H9 (cell line): Measurements from ENCODE around the gene SF3B3. TPM values are rescaled to one million over a fixed set of nuclear protein-coding genes. Genes with fewer than 3 reads are reported as not detected.

Experiments used
- DNase-seq: peaks from one replicate; pipeline ENCODE4 v3.0.0-alpha.2; 2017
- H2AFZ ChIP-seq: one replicate; pipeline ENCODE4 v1.6.1; 2013; ENCODE audit warnings: mild to moderate bottlenecking, low read length, control low read depth, moderate library complexity
- H2AK5ac ChIP-seq: 2 replicates; pipeline ENCODE4 v1.6.1; 2013; ENCODE audit warnings: low read length, control low read depth, mixed read lengths; ENCODE audit not compliant: insufficient read length
- H2BK120ac ChIP-seq: one replicate; pipeline ENCODE4 v1.6.1; 2013; ENCODE audit warnings: low read depth, mild to moderate bottlenecking, low read length, control low read depth, inconsistent platforms; ENCODE audit not compliant: poor library complexity, severe bottlenecking
- H2BK12ac ChIP-seq: 2 replicates; pipeline ENCODE4 v1.6.1; 2013; ENCODE audit warnings: low read length, control low read depth, mixed read lengths, low read depth; ENCODE audit not compliant: insufficient read length
- H2BK15ac ChIP-seq: 2 replicates; pipeline ENCODE4 v1.6.1; 2013; ENCODE audit warnings: low read depth, low read length, control low read depth
- H2BK20ac ChIP-seq: one replicate; pipeline ENCODE4 v1.6.1; 2013; ENCODE audit warnings: low read depth, mild to moderate bottlenecking, low read length, control low read depth, inconsistent platforms; ENCODE audit not compliant: poor library complexity, severe bottlenecking
- H2BK5ac ChIP-seq: 2 replicates; pipeline ENCODE4 v1.6.1; 2013; ENCODE audit warnings: low read length, control low read depth, mixed read lengths; ENCODE audit not compliant: insufficient read length
- H3K14ac ChIP-seq: 2 replicates; pipeline ENCODE4 v1.6.1; 2013; ENCODE audit warnings: low read length, control low read depth; ENCODE audit not compliant: insufficient read depth
- H3K18ac ChIP-seq: 2 replicates; pipeline ENCODE4 v1.6.1; 2013; ENCODE audit warnings: low read depth, mild to moderate bottlenecking, mixed read lengths, low read length, control low read depth; ENCODE audit not compliant: insufficient read length
- H3K23ac ChIP-seq: 2 replicates; pipeline ENCODE4 v1.6.1; 2013; ENCODE audit warnings: low read length, control low read depth, mixed read lengths, low read depth; ENCODE audit not compliant: insufficient read length
- H3K23me2 ChIP-seq: 2 replicates; pipeline ENCODE4 v1.6.1; 2013; ENCODE audit warnings: low read depth, mild to moderate bottlenecking, mixed read lengths, low read length, control low read depth; ENCODE audit not compliant: insufficient read length, poor library complexity, severe bottlenecking
- H3K27ac ChIP-seq: 2 replicates; pipeline ENCODE4 v1.5.1; 2013; ENCODE audit warnings: low read length, control low read depth, mixed read lengths, low read depth; ENCODE audit not compliant: insufficient read length
- H3K27me3 ChIP-seq: 2 replicates; pipeline ENCODE4 v1.6.1; 2013; ENCODE audit warnings: low read length, control low read depth, inconsistent platforms; ENCODE audit not compliant: insufficient read depth
- H3K4ac ChIP-seq: 2 replicates; pipeline ENCODE4 v1.6.1; 2013; ENCODE audit warnings: low read depth, mild to moderate bottlenecking, control low read depth, inconsistent platforms, low read length, moderate library complexity
- H3K4me1 ChIP-seq: 2 replicates; pipeline ENCODE4 v1.6.1; 2013; ENCODE audit warnings: low read length, control low read depth, inconsistent platforms; ENCODE audit not compliant: insufficient read depth
- H3K4me2 ChIP-seq: 2 replicates; pipeline ENCODE4 v1.6.1; 2013; ENCODE audit warnings: low read length, control low read depth, mixed read lengths; ENCODE audit not compliant: insufficient read length, insufficient read depth
- H3K56ac ChIP-seq: 2 replicates; pipeline ENCODE4 v1.6.1; 2013; ENCODE audit warnings: low read depth, mild to moderate bottlenecking, mixed read lengths, low read length, control low read depth; ENCODE audit not compliant: insufficient read length
- H3K79me1 ChIP-seq: 2 replicates; pipeline ENCODE4 v1.6.1; 2013; ENCODE audit warnings: low read depth, mild to moderate bottlenecking, moderate library complexity, low read length, control low read depth, inconsistent platforms; ENCODE audit not compliant: insufficient read depth, poor library complexity, severe bottlenecking
- H3K79me2 ChIP-seq: 2 replicates; pipeline ENCODE4 v1.6.1; 2013; ENCODE audit warnings: low read length, control low read depth, inconsistent platforms; ENCODE audit not compliant: insufficient read depth
- H3K9ac ChIP-seq: 2 replicates; pipeline ENCODE4 v1.6.1; 2013; ENCODE audit warnings: low read length, control low read depth, mixed read lengths; ENCODE audit not compliant: insufficient read length; ENCODE audit errors: extremely low read depth
- H3K9me3 ChIP-seq: one replicate; pipeline ENCODE4 v1.6.1; 2013; ENCODE audit warnings: low read depth, low read length, inconsistent platforms; ENCODE audit not compliant: control insufficient read depth
- H3T11ph ChIP-seq: one replicate; pipeline ENCODE4 v1.6.1; 2013; ENCODE audit warnings: mild to moderate bottlenecking, low read length, control low read depth, inconsistent platforms
- H4K20me1 ChIP-seq: one replicate; pipeline ENCODE4 v1.6.1; 2013; ENCODE audit not compliant: control insufficient read depth, insufficient read length, insufficient read depth
- H4K5ac ChIP-seq: 2 replicates; pipeline ENCODE4 v1.6.1; 2013; ENCODE audit warnings: low read depth, mild to moderate bottlenecking, mixed read lengths, low read length, control low read depth; ENCODE audit not compliant: insufficient read length
- H4K8ac ChIP-seq: replicated peaks from 2 replicates; pipeline ENCODE4 v1.6.1; 2013; ENCODE audit warnings: low read length, control low read depth, mixed read lengths, low read depth; ENCODE audit not compliant: insufficient read length
- H4K91ac ChIP-seq: 2 replicates; pipeline ENCODE4 v1.6.1; 2013; ENCODE audit warnings: low read depth, mild to moderate bottlenecking, moderate library complexity, mixed read lengths, low read length, control low read depth; ENCODE audit not compliant: insufficient read length
- H3K27ac Mint-ChIP-seq, 3 experiments: 2 replicates in 2 of 3; 3 replicates in 1 of 3; pipeline ENCODE4 v1.8.0; 2020 to 2021; ENCODE audit warnings: mixed read lengths in 3 of 3, mild to moderate bottlenecking in 1 of 3, moderate library complexity in 1 of 3
- H3K27me3 Mint-ChIP-seq: 2 replicates; pipeline ENCODE4 v1.8.0; 2021; ENCODE audit warnings: low read depth, mild to moderate bottlenecking, moderate library complexity, mixed read lengths
- H3K36me3 Mint-ChIP-seq, 3 experiments: 2 replicates in 2 of 3; 3 replicates in 1 of 3; pipeline ENCODE4 v1.8.0; 2020 to 2021; ENCODE audit warnings: low read depth in 3 of 3, mixed read lengths in 3 of 3; ENCODE audit not compliant: insufficient read depth in 1 of 3
- H3K4me1 Mint-ChIP-seq, 2 experiments: 2 replicates each; pipeline ENCODE4 v1.8.0; 2020; ENCODE audit warnings: mixed read lengths in 2 of 2
- H3K4me3 Mint-ChIP-seq, 2 experiments: 2 replicates in 1 of 2; 3 replicates in 1 of 2; pipeline ENCODE4 v1.8.0; 2020 to 2021; ENCODE audit warnings: mild to moderate bottlenecking in 2 of 2, mixed read lengths in 2 of 2, moderate library complexity in 1 of 2
- H3K9me3 Mint-ChIP-seq, 2 experiments: 2 replicates in 1 of 2; 3 replicates in 1 of 2; pipeline ENCODE4 v1.8.0; 2020; ENCODE audit warnings: mild to moderate bottlenecking in 2 of 2, mixed read lengths in 2 of 2, moderate library complexity in 1 of 2
- CTCF ChIP-seq: fragments of 200-600 bp; sonication (generic); conservative IDR thresholded peaks from 3 replicates; pipeline ENCODE4 v1.8.0; 2021; ENCODE audit warnings: antibody characterized with exemption, mild to moderate bottlenecking
- WGBS: extraction: QIAGEN DNeasy Blood & Tissue Kit; methylation state at CpG from one replicate; pipeline ENCODE4 v1.1.7; 2013; ENCODE audit warnings: missing lambda C conversion rate, low lambda C conversion rate, mixed read lengths; ENCODE audit not compliant: insufficient read length; ENCODE audit errors: extremely low coverage; 5-methylcytosine and 5-hydroxymethylcytosine counted together
- total RNA-seq: library from RNA; stranded (reverse); gene quantifications from 2 replicates; pipeline ENCODE4 v1.2.1, GENCODE V29; 2021

Gene SF3B3
- total RNA-seq, 1 experiment from 2014 or later: 493 TPM

- no peak overlapping the region for H3K18ac ChIP-seq
- H2AFZ ChIP-seq: no peak overlapping the region
- no peak overlapping the region for H2AK5ac ChIP-seq
- H2BK12ac ChIP-seq: no peak overlapping the region
- H3K4me1 ChIP-seq: no peaks in the 10 kb centered on the region; the same call in 1 of the 2 replicates
- no peak overlapping the region for H3K56ac ChIP-seq
- H2BK20ac ChIP-seq: no peak overlapping the region
- H4K20me1 ChIP-seq: no peaks in the 10 kb centered on the region
- no peak overlapping the region for H4K91ac ChIP-seq
- Mint-ChIP-seq H3K4me1 (peaks cover 9 to 11% of the 10 kb centered on the region in 2 experiments; a peak in 2 of 4 replicates), H3K9me3 (no peaks in the 10 kb centered on the region), H3K36me3 (peaks cover 8 to 26% (median 13%) of the 10 kb centered on the region in 3 experiments; a peak in 6 of 7 replicates), H3K27me3 (peaks cover 9% of the 10 kb centered on the region), H3K4me3 (no peak overlapping the region), H3K27ac (peak overlapping the region in 1 of 3 experiments; percentile 59; a peak in 1 of 7 replicates)
- no peaks in the 10 kb centered on the region for H3K9me3 ChIP-seq
- TF ChIP-seq CTCF: peak; percentile 48; the same call in 2 of the 3 replicates
- H3K79me2 ChIP-seq: no peaks in the 10 kb centered on the region
- no peaks in the 10 kb centered on the region; the same call in 1 of the 2 replicates for H3K27me3 ChIP-seq
- no peaks in the 10 kb centered on the region for H3K23me2 ChIP-seq
- DNase-seq: peak; percentile 74
- no peak overlapping the region for H3K4ac ChIP-seq
- H3T11ph ChIP-seq: no peak overlapping the region
- no peak overlapping the region for H4K5ac ChIP-seq
- H2BK15ac ChIP-seq: no peak overlapping the region
- no peaks in the 10 kb centered on the region for H3K79me1 ChIP-seq
- H2BK5ac ChIP-seq: no peak overlapping the region
- no peak overlapping the region for H4K8ac ChIP-seq
- H3K9ac ChIP-seq: no peak overlapping the region
- no peak overlapping the region for H3K23ac ChIP-seq
- WGBS: no CpG with 5 or more reads among the region's 5 CpGs
- no peak overlapping the region for H3K27ac ChIP-seq
- H2BK120ac ChIP-seq: no peak overlapping the region
- no peak overlapping the region for H3K14ac ChIP-seq
- H3K4me2 ChIP-seq: no peak overlapping the region
Observed at GRCh38 chr16:70611224-70611598, 87.6 kb downstream of the SF3B3 start.
